ENCODE measurements around the gene ARAP3.
"Not testable (repeated sequence)": the region's sequence is repeated elsewhere in the genome, so short reads cannot be mapped to it uniquely, and the experiment has no call there.

ARAP3 gene

GRCh38 chr5:141681695-141682641 lies at the start of gene ARAP3:
ARAP3 (minus strand) TSS chr5:141682230; CDS start chr5:141680486, 1,744 bp downstream.
- peak; percentile 64 for DNase-seq (ENCODE audit: low spot score)

GRCh38 chr5:141729387-141730006 lies 47.5 kb upstream of the ARAP3 start:
- no peak for DNase-seq (ENCODE audit: low spot score)

- no peak for DNase-seq (ENCODE audit: low spot score)
Observed at GRCh38 chr5:141725891-141726290, 43.9 kb upstream of the ARAP3 start.

GRCh38 chr5:141725174-141725573 lies 43.1 kb upstream of the ARAP3 start:
- not testable (repeated sequence) for DNase-seq (ENCODE audit: low spot score)

GRCh38 chr5:141722266-141722665 lies 40.2 kb upstream of the ARAP3 start:
- DNase-seq (ENCODE audit: low spot score) = no peak

- DNase-seq (ENCODE audit: low spot score) = no peak
Observed at GRCh38 chr5:141717043-141717442, 35.0 kb upstream of the ARAP3 start.

- DNase-seq (ENCODE audit: low spot score) = no peak
Observed at GRCh38 chr5:141716468-141716867, 34.4 kb upstream of the ARAP3 start.

GRCh38 chr5:141716009-141716408 lies 34.0 kb upstream of the ARAP3 start:
- no peak for DNase-seq (ENCODE audit: low spot score)

GRCh38 chr5:141715346-141715905 lies 33.4 kb upstream of the ARAP3 start:
- no peak for DNase-seq (ENCODE audit: low spot score)

- DNase-seq (ENCODE audit: low spot score) = no peak
Observed at GRCh38 chr5:141714542-141715310, 32.7 kb upstream of the ARAP3 start.

- DNase-seq (ENCODE audit: low spot score) = no peak
Observed at GRCh38 chr5:141713616-141714309, 31.7 kb upstream of the ARAP3 start.

GRCh38 chr5:141711687-141712086 lies 29.7 kb upstream of the ARAP3 start:
- DNase-seq (ENCODE audit: low spot score) = no peak

- no peak for DNase-seq (ENCODE audit: low spot score)
Observed at GRCh38 chr5:141709699-141710267, 27.8 kb upstream of the ARAP3 start.

- DNase-seq (ENCODE audit: low spot score) = no peak
Observed at GRCh38 chr5:141708016-141708415, 26.0 kb upstream of the ARAP3 start.

- DNase-seq (ENCODE audit: low spot score) = no peak
Observed at GRCh38 chr5:141707510-141707909, 25.5 kb upstream of the ARAP3 start.

- no peak for DNase-seq (ENCODE audit: low spot score)
Observed at GRCh38 chr5:141706121-141706520, 24.1 kb upstream of the ARAP3 start.

GRCh38 chr5:141705469-141705868 lies 23.4 kb upstream of the ARAP3 start:
- DNase-seq (ENCODE audit: low spot score) = no peak

GRCh38 chr5:141704782-141705297 lies 22.8 kb upstream of the ARAP3 start:
- DNase-seq (ENCODE audit: low spot score) = no peak

GRCh38 chr5:141703133-141703561 lies 21.1 kb upstream of the ARAP3 start:
- DNase-seq (ENCODE audit: low spot score) = no peak

GRCh38 chr5:141701360-141702119 lies 19.5 kb upstream of the ARAP3 start:
- no peak for DNase-seq (ENCODE audit: low spot score)
